Amniotic stem cell (primary cell): ENCODE data around the gene RABGAP1L.

ENCODE experiments used
- DNase-seq: peaks from one replicate; lab custom pipeline; 2025; lab: John Stamatoyannopoulos, UW

The RABGAP1L gene

GRCh38 chr1:174938281-174939007 is 779.1 kb downstream of the RABGAP1L start:
- DNase-seq = no peak

DNA sequence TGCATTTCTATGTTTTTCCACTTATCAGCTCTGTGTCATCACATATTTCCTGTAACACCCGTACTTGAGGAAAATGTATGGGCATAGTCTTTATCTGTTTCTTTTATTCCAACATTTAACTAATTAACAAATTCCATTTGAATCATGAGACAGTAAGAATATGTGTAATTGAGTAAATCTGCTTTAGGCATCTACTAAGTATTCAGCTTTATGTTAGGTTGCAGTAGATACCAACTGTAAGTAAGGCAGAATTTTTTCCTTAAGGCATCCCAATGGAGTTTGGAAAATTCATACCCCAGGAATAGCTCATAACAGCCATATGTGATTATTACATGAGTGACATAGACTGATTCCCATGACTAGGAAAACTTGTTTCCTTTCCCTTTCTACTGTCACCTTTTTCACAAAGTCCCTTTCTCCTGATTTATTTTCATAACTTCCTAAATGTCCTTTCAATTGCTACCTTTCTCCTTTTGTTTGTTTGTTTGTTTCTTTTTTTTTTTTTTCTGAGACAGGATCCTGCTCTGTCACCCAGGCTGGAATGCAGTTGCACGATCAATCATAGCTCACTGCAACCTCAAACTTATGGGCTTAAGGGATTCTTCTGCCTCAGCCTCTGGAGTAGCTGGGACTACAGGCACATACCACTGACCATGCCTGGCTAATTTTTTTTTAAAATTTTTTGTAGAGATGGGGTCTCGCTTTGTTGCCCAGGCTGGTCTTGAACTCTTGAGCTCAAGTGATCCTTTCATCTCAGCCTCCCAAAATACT is 780.6 kb downstream of the RABGAP1L start:
- no peak for DNase-seq

- no peak for DNase-seq
Observed at GRCh38 chr1:174940646-174941175, 781.4 kb downstream of the RABGAP1L start.

DNA sequence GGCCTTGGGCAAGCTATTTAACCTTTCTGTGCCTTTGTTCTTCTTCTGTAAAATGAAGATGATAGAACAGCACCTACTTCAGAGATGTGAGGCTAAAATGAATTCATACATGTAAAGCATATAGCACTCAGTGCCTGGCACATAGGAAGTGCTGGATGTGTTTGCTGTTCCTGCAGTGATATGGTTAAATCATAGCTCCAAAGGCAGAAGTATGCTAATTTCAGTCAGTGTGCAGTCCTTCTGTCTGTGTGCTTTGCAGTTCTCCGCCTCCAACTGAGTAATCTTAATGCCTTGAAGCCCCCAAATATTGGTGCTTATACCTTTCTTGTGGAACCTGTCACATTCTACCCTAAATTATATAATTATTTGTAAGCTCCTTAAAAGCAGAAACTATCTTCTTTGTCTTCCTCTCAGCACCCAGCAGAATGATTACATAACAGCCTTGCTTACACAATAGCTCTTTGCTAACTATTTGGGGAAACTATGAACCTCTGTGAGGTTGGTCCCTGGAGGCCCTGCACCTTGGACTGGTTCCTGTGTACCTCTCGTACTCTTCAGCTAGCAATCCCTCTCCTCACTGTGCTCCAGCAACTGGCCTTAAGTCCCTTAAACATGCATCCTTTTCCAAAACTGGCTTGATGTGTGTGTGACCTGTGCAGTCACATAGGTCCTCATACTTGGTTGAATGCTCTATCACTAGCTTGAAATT is 783.4 kb downstream of the RABGAP1L start:
- DNase-seq = no peak

DNA sequence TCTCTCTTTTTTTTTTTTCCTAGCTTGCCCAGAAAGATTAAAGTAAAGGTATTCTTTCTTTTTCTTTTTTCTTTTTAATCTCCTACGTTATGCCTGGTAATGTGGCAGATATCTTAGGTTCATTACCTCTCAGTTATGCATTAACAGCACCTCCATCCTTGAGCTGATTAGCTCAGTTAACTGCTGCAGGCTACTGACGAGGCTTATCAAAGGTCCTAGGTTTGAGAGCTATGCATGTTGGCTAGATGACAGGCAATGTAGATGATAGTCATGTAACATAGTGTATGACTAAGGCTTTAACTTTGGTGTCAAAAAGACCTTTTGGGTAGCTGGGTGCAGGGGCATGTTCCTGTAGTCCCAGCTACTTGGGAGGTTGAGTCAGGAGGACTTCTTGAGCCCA is 786.7 kb downstream of the RABGAP1L start:
- no peak for DNase-seq

- no peak for DNase-seq
Observed at GRCh38 chr1:174949061-174949460, 789.7 kb downstream of the RABGAP1L start.

DNA sequence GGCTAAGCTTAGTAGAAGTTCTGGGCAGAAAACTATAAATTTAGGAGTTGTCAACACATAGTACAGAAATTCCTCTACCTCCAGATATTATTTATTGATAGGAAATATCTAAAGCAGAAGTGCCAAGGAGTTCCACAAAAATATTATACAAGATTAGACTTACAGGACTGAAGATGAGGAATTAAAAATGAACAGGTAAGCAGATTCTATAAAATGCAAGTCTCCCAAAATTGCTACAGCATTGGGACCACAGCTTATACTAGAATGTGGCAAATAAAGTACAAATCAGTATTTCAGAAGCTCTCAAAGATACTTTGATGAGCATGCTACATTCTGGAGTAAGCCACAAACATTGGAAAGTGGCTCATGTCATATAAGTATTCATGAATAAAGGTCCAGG is 790.3 kb downstream of the RABGAP1L start:
- DNase-seq = no peak

DNA sequence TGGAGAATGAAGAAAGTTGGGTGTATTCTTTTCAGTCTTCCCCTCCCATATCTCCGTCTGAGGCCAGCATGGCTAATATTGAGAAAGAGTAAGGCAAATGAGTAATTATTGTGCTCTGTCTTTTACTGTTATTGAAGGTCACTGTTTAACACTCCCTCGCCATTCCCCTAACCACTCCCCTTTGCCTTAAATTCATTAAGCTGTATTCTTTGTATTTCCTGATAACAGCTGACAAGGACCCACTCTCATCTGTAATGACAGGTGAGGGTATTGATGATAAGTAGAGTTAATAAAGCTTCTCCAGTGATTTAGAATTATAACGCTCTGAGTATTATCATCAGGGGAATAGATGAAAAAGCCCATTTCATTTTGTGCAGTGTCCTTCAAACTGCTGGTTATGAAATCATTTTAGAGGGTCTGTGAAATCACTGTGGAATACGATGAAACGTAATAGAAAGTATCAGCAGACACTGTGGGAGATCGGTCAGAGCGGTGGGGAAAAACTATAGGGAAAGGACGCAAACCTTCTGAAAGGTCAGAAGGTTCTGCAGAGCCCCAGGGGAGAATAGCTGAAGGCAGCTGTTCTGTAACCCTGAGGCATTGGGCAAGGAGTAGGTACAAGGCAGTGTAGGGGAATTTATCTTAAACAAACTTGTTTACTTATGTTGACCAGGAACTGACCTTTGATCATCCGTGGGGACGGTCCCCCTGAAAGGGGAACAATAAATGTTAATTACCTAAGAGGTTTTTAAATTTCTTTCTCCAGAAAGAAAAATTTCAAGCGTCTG is 794.2 kb downstream of the RABGAP1L start:
- DNase-seq = no peak

- no peak for DNase-seq
Observed at GRCh38 chr1:174954073-174954460, 794.7 kb downstream of the RABGAP1L start.

DNA sequence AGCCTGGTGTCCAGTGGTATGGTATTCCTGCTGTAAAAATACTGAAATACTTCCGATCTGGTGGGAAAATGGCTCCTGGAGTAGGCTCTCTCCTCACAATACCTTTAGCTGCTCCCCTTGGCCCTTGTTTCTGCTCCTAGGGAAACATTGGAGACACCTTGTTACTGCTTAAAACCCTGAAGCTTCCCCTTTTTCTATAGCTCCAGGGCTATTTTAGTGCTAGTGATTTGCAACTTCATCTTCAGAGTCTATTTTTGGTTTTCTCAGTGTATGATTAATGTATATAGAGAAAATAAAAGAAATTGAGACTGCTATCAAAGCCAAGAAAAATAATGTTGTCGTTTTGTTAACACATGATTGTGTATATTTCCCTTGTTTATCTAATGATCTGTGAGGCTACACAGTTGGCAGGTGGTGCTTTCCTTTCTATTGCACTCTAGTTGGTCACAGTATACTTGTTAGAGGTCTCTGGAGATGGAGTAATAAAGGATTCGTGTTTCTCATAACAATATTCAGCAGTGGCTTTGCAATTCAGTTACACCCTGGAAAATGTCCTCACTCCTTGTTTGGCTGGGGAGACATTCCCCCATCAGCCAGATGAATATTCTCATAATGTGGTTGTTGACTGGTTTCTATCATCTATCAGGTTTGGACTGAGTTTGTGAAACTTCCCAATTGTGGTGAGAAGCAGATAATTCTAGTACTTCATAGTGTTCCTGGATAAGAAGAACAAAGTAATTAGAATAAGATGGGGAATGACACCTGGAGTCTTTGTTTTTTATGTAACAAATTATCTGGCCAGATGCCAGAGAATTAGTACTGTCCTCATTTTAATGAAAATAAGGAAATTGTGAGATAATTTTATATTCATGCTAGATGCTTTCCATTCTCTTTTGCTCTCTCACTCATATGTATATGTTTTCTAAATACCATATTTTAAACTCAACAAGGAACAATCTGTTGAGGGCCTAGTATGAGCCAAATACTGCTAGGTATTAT is 795.6 kb downstream of the RABGAP1L start:
- no peak for DNase-seq

DNA sequence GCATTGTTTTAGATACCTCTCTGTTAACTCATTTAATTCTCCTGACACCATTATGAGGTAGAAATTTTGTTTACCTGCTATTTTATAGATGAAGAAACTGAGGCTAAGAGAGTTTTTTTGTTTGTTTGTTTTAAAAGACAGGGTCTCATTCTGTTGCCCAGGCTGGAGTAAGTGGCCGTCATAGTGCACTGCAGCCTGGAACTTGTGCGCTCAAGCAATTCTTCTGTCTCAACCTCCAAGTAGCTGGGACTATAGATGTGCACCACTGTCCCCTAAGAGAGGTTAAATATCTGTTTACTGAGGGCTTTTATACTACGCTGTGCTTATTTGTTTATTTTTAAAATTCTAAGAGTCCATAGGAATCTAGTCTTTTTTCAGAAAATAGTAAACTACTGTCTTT is 796.8 kb downstream of the RABGAP1L start:
- DNase-seq = no peak

- no peak for DNase-seq
Observed at GRCh38 chr1:174956976-174957375, 797.7 kb downstream of the RABGAP1L start.

DNA sequence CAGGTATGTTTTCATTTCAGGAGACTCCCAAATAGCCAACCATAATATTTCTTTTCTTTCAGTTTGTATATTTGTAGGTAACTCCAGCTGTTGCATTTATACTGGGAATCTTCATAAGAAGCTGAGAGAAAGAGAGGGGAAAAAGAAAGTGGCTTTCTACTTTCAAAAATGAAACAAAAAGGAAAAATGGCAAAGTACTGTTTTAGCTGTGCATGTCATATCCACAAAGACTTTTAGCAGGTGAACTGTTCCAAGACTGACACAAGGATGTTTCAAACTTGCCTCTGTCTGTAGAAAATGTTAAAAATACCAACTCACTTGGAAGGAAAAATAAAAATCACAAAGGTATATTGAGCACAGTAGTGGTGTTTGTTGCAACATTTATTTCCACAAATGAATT is 798.5 kb downstream of the RABGAP1L start:
- DNase-seq = no peak

- DNase-seq = no peak
Observed at GRCh38 chr1:174958396-174958795, 799.1 kb downstream of the RABGAP1L start.

DNA sequence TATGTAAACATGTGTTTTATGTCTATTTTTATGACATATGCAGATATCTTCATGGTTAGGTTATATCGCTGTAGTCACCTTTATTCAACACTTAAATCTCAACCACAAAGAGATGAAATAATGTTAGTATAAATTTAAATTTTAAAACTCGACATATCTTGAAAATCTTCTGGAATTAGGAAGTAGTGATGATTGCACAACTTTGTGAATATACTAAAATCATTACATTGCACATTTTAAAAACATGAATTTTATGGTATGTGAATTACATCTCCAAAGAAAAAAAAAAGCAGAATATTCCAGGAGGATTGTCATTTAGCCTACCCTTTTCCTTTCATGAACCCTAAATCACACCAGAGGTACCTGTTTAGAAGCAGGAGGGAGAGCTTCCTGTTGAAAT is 801.0 kb downstream of the RABGAP1L start:
- no peak for DNase-seq

DNA sequence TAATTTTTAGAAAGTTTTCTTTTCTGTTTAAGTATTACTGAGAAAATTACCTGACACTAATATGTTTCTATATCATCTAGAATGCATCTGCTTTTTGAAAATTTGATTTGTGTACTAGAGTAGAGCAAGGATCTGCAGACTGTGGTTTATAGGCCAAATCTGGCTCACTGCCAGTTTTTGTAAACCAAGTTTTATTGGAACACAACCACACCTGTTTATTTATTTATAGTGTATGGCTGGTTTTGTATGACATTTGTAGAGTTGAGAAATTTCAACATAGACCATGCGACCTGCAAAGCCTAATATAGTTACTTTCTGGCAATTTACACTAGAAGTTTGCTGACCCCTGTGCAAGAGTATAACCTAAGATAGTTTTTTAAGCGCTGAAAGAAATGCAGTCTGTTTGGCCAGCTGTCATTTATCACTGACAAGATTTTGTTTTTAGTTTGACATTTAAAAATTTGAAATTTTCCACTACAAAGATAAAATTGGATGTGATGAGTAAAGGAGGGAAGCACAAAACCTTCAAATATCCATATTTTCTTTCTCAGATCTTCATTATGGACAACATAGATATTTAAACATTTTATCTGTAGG is 804.3 kb downstream of the RABGAP1L start:
- DNase-seq = no peak

DNA sequence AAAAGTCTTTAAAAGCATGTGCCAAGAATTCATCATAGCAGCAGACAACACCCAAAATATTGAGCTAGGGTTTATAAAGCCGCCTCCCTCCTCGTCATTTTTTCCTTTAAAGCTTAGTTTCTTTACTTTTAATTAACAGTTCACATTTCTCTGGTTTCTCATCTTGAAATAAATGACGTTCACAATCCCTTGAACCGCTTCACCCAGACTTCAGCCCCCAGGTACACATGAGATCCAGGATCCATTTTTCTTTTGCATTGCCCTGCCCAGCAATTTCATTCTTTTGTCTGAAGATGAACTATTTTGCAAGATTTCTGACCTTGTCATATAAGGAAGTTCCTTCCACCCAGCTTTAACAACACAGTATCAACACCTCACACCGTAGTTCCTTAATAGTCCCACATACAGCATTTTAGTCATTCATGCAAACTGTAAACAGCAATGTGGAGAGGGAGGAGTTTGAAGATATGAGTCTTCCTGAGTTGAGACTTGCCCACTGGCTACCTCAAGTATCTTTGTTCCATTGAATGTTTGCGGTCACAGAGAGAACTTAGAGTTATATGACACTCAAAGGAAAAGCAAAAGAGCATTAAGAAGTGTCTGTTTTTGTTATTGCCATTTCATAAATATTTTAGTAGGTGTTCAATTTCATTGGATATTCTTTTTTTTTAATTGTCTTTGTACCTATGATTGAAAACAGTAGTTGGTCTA is 805.1 kb downstream of the RABGAP1L start:
- DNase-seq = no peak

- no peak for DNase-seq
Observed at GRCh38 chr1:174964972-174965361, 805.6 kb downstream of the RABGAP1L start.

DNA sequence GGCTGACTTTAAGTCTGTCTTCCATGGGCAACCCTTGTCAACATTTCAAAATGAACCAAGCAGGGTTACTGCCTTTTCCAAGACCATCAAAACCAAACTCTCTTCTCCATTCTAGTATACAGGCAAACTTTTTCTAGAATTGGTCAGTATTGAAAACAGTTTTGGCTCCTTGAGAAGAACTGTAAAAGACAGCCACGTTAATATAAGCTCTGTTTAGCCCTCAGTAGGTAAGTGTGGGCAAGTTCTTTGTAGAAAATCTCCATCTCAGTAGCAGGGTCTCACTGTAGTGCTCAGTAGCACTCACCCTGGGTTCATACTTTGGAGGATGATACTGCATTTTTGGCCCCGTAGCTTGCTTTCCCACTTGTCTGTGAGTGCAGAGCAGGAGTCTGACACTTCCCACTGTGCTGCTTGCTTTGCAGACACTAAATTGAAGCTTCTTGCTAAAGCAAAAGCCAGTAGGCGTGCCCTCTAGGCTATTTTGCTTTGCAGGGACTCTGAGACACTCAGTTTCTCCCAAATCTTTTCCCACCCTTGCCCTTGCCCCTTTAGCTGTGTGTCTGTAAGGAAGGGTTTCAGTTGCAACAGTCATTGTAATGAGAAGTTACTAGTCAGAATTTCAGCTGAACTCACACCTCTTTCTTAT is 806.2 kb downstream of the RABGAP1L start:
- no peak for DNase-seq
